ENCODE data around the gene TTPAL.

The TTPAL gene

DNA sequence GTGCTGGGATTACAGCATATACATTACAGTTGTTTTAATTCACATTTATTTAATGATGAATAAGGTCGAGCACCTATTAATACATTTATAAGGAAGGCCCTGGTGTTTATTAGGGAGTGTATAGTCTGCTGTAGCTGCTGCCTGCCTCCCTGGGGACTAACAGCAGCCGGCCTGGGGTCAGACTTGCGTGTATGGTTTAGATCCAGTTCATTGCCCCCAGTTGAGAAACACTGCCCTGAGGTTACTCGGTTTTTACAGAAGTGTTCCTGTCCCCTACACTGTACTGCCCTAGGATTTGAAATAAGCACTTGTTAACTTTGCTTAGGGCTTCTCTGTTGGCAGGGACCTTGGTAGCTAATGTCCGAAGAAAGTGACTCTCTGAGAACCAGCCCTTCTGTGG lies 4.0 kb downstream of the TTPAL start:
- TF ChIP-seq, protein P1, sequence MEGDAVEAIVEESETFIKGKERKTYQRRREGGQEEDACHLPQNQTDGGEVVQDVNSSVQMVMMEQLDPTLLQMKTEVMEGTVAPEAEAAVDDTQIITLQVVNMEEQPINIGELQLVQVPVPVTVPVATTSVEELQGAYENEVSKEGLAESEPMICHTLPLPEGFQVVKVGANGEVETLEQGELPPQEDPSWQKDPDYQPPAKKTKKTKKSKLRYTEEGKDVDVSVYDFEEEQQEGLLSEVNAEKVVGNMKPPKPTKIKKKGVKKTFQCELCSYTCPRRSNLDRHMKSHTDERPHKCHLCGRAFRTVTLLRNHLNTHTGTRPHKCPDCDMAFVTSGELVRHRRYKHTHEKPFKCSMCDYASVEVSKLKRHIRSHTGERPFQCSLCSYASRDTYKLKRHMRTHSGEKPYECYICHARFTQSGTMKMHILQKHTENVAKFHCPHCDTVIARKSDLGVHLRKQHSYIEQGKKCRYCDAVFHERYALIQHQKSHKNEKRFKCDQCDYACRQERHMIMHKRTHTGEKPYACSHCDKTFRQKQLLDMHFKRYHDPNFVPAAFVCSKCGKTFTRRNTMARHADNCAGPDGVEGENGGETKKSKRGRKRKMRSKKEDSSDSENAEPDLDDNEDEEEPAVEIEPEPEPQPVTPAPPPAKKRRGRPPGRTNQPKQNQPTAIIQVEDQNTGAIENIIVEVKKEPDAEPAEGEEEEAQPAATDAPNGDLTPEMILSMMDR (IDR thresholded peaks at IDR 0.05; ENCODE audit: low read depth, low read length, missing control alignments): no peak
- no peak for DNase-seq (ENCODE audit: low read depth)
- no peak overlapping the region for H3K4me3 ChIP-seq (ENCODE audit: low read depth, low read length)

DNA sequence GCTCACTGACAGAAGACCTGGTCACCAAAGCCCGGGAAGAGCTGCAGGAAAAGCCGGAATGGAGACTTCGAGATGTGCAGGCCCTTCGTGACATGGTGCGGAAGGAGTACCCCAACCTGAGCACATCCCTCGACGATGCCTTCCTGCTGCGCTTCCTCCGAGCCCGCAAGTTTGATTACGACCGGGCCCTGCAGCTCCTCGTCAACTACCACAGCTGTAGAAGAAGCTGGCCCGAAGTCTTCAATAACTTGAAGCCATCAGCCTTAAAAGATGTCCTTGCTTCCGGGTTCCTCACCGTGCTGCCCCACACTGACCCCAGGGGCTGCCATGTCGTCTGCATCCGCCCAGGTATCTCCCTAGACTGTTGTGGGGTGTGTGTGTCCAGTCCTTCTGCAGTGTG lies 4.4 kb downstream of the TTPAL start:
- no peak for DNase-seq (ENCODE audit: low read depth)
- H3K4me3 ChIP-seq (ENCODE audit: low read depth, low read length): no peak overlapping the region
- TF ChIP-seq, protein P1 (IDR thresholded peaks at IDR 0.05; ENCODE audit: low read depth, low read length, missing control alignments): no peak

DNA sequence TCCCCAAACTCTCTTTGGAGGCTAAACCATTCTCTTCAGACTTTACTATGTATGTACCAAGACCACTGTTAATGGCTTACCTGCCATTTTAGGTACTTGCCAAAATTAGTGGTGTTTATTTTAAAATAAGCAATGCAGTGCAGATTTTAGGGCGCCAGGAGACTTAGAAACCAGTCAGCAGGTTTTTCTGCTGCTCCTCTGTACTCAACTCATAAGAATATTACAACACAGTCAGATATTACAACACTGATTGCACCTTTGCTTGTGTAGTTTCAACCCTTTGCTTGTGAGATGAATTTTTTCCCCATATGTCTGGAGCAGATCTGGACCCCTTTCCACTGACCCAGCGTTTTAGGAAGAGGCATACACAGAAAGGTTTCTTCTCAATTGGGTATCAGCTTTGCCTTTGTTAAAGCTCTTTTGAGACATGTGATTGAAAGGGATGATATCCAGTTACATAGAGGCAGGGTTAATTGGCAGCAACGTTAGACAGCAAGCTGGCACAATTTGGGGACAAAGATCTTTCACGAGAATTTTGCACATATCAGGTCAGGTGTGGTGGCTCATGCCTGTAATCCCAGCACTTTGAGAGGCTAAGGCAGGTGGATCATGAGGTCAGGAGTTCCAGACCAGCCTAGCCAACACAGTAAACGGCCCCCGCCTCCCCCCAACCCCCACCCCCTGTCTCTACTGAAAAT lies 6.2 kb downstream of the TTPAL start:
- DNase-seq (ENCODE audit: low read depth): no peak
- TF ChIP-seq, protein P1 (IDR thresholded peaks at IDR 0.05; ENCODE audit: low read depth, low read length, missing control alignments): no peak
- H3K4me3 ChIP-seq (ENCODE audit: low read depth, low read length): no peak overlapping the region

DNA sequence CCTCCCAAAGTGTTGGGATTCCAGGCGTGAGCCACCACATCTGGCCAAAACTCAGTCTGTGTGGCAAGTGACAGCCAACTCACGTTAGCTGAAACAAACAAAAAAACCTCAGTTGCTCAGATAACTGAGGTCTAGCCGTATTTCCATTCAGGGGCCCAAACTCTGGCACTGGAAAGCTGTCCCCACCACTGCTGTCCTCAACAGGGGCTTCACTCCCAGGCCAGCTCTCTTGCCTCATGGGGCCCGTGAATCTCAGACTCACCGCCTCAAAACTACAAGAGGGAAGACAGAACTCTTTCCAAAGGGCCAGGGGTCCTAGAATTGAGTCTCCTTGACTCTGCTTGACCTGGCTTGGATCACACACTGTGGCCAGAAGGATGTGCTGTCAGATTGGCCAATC lies 7.4 kb downstream of the TTPAL start:
- no peak overlapping the region for H3K4me3 ChIP-seq (ENCODE audit: low read depth, low read length)
- TF ChIP-seq, protein P1 (IDR thresholded peaks at IDR 0.05; ENCODE audit: low read depth, low read length, missing control alignments): no peak
- DNase-seq (ENCODE audit: low read depth): no peak

DNA sequence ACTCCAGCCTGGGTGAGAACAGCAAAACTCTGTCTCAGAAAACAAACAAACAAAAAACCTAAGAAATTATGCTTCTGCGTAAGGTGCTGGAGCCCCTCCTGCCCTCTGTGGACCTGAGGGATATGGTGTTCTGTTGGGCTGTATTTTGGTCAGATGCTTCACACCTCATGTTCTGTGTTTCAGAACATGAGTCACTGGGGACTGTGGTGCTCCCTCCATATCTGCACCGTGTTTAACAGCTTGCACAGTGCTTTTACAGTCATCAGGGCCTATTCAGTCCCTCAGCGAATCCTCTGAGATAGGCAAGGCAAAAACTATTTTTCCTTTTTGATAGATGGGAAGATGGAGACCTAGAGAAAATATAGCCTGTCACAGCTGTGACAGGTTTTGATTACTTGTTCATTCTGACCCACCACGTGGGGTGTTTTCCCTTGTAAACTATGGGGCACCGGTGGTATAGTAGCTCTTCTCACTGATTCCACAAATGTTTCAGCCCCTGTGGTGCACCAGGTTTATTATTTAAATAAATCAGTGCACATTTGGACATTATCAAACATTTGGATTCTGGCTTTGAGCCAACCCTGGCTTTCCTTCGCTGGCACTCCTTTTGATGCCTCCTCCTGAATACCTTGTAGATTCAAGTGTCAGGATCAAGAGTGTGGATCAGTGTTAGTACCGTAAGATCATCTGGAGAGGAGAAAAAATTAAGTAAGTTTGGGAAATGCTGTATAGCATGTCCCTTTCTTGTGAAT lies 9.6 kb downstream of the TTPAL start:
- H3K4me3 ChIP-seq (ENCODE audit: low read depth, low read length): no peak overlapping the region
- TF ChIP-seq, protein P1 (IDR thresholded peaks at IDR 0.05; ENCODE audit: low read depth, low read length, missing control alignments): no peak

DNA sequence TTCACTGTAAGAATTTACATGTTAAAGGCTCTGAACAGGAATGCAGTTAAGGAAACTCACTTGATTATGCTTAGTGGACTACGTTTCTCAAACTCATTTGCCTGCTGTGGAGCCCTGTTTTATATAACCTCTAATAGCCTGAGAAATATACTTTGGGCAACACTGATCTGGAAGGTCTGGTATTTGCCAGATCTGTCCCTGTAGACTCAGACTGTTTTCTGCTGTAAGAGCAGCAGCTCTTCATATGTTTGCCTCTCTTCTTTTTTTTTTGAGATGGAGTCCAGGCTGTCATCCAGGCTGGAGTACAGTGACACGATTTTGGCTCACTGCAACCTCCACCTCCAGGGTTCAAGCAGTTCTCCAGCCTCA lies 10.1 kb downstream of the TTPAL start:
- no peak overlapping the region for H3K4me3 ChIP-seq (ENCODE audit: low read depth, low read length)
- TF ChIP-seq, protein P1 (IDR thresholded peaks at IDR 0.05; ENCODE audit: low read depth, low read length, missing control alignments): no peak
- no peak for DNase-seq (ENCODE audit: low read depth)

More for the DNA sequence above, 9.6 kb downstream of the TTPAL start:
- no peak for DNase-seq (ENCODE audit: low read depth)
